ENCODE measurements around the gene DNAJC5.

GRCh38 chr20:63951398-63952209 is 56.7 kb downstream of the DNAJC5 start:
- TF ChIP-seq EZH2 (IDR thresholded peaks at IDR 0.05; ENCODE audit: insufficient read depth, poor library complexity, severe bottlenecking) = no peak
- TF ChIP-seq EZH2phosphoT487 (IDR thresholded peaks at IDR 0.05; ENCODE audit: insufficient read depth, low read depth) = no peak

All from GM23248 (cell line).